K562 (cell line): ENCODE data around the gene SLC36A1. TPM values are rescaled to one million over a fixed set of nuclear protein-coding genes. Genes with fewer than 3 reads are reported as not detected.

Source experiments
- DNMT1 ChIP-seq: fragments of 450-650 bp; IDR thresholded peaks from 2 replicates; pipeline ENCODE4 v1.6.1; 2016; ENCODE audit warnings: antibody characterized with exemption, mild to moderate bottlenecking
- ELF2 ChIP-seq: fragments of 250-450 bp; sonication (Bioruptor Pico); IDR thresholded peaks from 2 replicates; pipeline ENCODE4 v1.5.0; 2021; ENCODE audit warnings: mild to moderate bottlenecking
- ELF4 ChIP-seq: fragments of 450-650 bp; formaldehyde crosslinking; IDR thresholded peaks from 2 replicates; pipeline ENCODE4 v1.4.0; 2022; ENCODE audit warnings: missing genetic modification characterization
- ETS1 ChIP-seq: conservative IDR thresholded peaks from 2 replicates; pipeline ENCODE4 v1.6.1; 2011; ENCODE audit warnings: low read depth, mild to moderate bottlenecking, low read length; ENCODE audit not compliant: control insufficient read depth
- GATAD2B ChIP-seq: fragments of 450-650 bp; IDR thresholded peaks from 2 replicates; pipeline ENCODE4 v1.6.1; 2017; ENCODE audit warnings: mild to moderate bottlenecking, borderline replicate concordance
- GTF2E2 ChIP-seq: fragments of 200-800 bp; sonication (Bioruptor generic); IDR thresholded peaks from 2 replicates; pipeline ENCODE4 v1.6.1; 2016; ENCODE audit warnings: missing genetic modification characterization, missing compliant biosample characterization
- KLF10 ChIP-seq: fragments of 250-450 bp; sonication (Bioruptor Pico); IDR thresholded peaks from 2 replicates; pipeline ENCODE4 v1.6.1; 2021; ENCODE audit warnings: matching md5 sums
- NCOA4 ChIP-seq: fragments of 450-650 bp; IDR thresholded peaks from 2 replicates; pipeline ENCODE4 v1.6.1; 2018; ENCODE audit warnings: mild to moderate bottlenecking; ENCODE audit not compliant: partially characterized antibody
- NR2C1 ChIP-seq, 2 experiments: fragments of 450-650 bp; IDR thresholded peaks; 2 replicates each; pipeline ENCODE4 v1.6.1; 2017; ENCODE audit warnings: mild to moderate bottlenecking in 2 of 2, antibody characterized with exemption in 1 of 2, inconsistent platforms in 1 of 2, missing compliant biosample characterization in 1 of 2, missing genetic modification characterization in 1 of 2
- PTBP1 ChIP-seq: fragments of 200-400 bp; formaldehyde crosslinking; IDR thresholded peaks from 2 replicates; pipeline ENCODE4 v1.6.1; 2017; ENCODE audit warnings: low read depth, low read length
- SLC30A9 ChIP-seq: fragments of 250-450 bp; sonication (Bioruptor Pico); IDR thresholded peaks from 2 replicates; pipeline ENCODE4 v1.8.0; 2022; ENCODE audit warnings: mild to moderate bottlenecking, moderate library complexity
- SMARCA4 ChIP-seq: fragments of 450-650 bp; IDR thresholded peaks from 2 replicates; pipeline ENCODE4 v1.6.1; 2016
- SMARCC2 ChIP-seq: fragments of 450-650 bp; IDR thresholded peaks from 2 replicates; pipeline ENCODE4 v1.6.1; 2017; ENCODE audit warnings: antibody characterized with exemption, moderate library complexity, mild to moderate bottlenecking, low read depth
- SNRNP70 ChIP-seq: fragments of 200-400 bp; formaldehyde crosslinking; optimal IDR thresholded peaks from 2 replicates; pipeline ENCODE3; 2017; ENCODE audit warnings: low read depth, low read length
- TAF7 ChIP-seq: fragments of 450-650 bp; IDR thresholded peaks from 2 replicates; pipeline ENCODE4 v1.6.1; 2016; ENCODE audit warnings: missing genetic modification characterization, missing compliant biosample characterization
- TAL1 ChIP-seq: fragments of 450-650 bp; IDR thresholded peaks from 2 replicates; pipeline ENCODE4 v1.6.1; 2016; ENCODE audit warnings: mild to moderate bottlenecking
- THRAP3 ChIP-seq: fragments of 450-650 bp; IDR thresholded peaks from 2 replicates; pipeline ENCODE4 v1.6.1; 2016; ENCODE audit warnings: mild to moderate bottlenecking, inconsistent platforms, borderline replicate concordance
- ZNF311 ChIP-seq: fragments of 250-450 bp; sonication (Bioruptor Pico); IDR thresholded peaks from 2 replicates; pipeline ENCODE4 v1.4.0; 2020; ENCODE audit warnings: mild to moderate bottlenecking, moderate library complexity
- ZNF347 ChIP-seq: fragments of 450-650 bp; formaldehyde crosslinking; IDR thresholded peaks from 2 replicates; pipeline ENCODE4 v1.4.0; 2020; ENCODE audit warnings: low read depth, mild to moderate bottlenecking, moderate library complexity
- ZNF354B ChIP-seq: fragments of 250-450 bp; sonication (Bioruptor Pico); IDR thresholded peaks from 2 replicates; pipeline ENCODE4 v1.4.0; 2020
- ZNF586 ChIP-seq: fragments of 450-650 bp; formaldehyde crosslinking; conservative IDR thresholded peaks from 2 replicates; pipeline ENCODE4 v1.4.0; 2020; ENCODE audit warnings: mild to moderate bottlenecking, moderate library complexity
- polyA plus RNA-seq, 8 experiments: library from polyadenylated mRNA; depleted of rRNA in 4 of 8; stranded (reverse) in 5 of 8; unstranded in 3 of 8; fragments of >200 nt; fragmentation: Nextera tagmentation in 2 of 8; fragmentation: Illumina TruSeq in 1 of 8; extraction: Ambion mirVana in 2 of 8; extraction: Trizol in 1 of 8; gene quantifications; 2 replicates each; pipeline versions ENCODE4 v1.2.1 to v1.2.3, GENCODE V29; 2011 to 2014; ENCODE audit warnings: inconsistent platforms in 1 of 8, missing spikeins in 1 of 8
- total RNA-seq, 7 experiments: library from RNA; depleted of rRNA in 6 of 7; stranded (reverse); fragments of >200 nt in 6 of 7; fragmentation: Illumina TruSeq in 2 of 7; extraction: Trizol in 2 of 7; gene quantifications; 2 replicates each; pipeline versions ENCODE4 v1.2.1 to v1.2.3, GENCODE V29; 2011 to 2021; ENCODE audit warnings: low replicate concordance in 1 of 7
- TF ChIP-seq, protein P1 (sequence below): fragments of 250-450 bp; sonication (Bioruptor Pico); IDR thresholded peaks from 2 replicates; pipeline ENCODE4 v1.9.0; 2021; ENCODE audit warnings: mild to moderate bottlenecking, inconsistent platforms
- TF ChIP-seq, protein P2 (sequence below): fragments of 450-650 bp; IDR thresholded peaks from 2 replicates; pipeline ENCODE4 v1.6.1; 2017; ENCODE audit warnings: antibody characterized with exemption
- TF ChIP-seq, protein P3 (sequence below): sonication (generic); formaldehyde crosslinking; IDR thresholded peaks from 2 replicates; pipeline ENCODE4 v1.5.0; 2020; ENCODE audit warnings: missing genetic modification reagents

SLC36A1 gene
- total and polyA plus RNA-seq, 9 of the 15 experiments (the other 6 are each of a cell fraction or from before 2014, with no cell fraction given) = 1.6 to 8.4 (median 4.6) TPM

GRCh38 chr5:151447174-151448037 is at the start of gene SLC36A1 (continued):
- TF ChIP-seq ETS1 = peak; percentile 88
- TF ChIP-seq, protein P1, sequence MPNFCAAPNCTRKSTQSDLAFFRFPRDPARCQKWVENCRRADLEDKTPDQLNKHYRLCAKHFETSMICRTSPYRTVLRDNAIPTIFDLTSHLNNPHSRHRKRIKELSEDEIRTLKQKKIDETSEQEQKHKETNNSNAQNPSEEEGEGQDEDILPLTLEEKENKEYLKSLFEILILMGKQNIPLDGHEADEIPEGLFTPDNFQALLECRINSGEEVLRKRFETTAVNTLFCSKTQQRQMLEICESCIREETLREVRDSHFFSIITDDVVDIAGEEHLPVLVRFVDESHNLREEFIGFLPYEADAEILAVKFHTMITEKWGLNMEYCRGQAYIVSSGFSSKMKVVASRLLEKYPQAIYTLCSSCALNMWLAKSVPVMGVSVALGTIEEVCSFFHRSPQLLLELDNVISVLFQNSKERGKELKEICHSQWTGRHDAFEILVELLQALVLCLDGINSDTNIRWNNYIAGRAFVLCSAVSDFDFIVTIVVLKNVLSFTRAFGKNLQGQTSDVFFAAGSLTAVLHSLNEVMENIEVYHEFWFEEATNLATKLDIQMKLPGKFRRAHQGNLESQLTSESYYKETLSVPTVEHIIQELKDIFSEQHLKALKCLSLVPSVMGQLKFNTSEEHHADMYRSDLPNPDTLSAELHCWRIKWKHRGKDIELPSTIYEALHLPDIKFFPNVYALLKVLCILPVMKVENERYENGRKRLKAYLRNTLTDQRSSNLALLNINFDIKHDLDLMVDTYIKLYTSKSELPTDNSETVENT (CRISPR knock-in tag) = no peak
- TF ChIP-seq PTBP1 = no peak
- no peak for TF ChIP-seq ZNF586 (CRISPR knock-in tag)
- peak; percentile 68; the same call in 1 of the 2 replicates for TF ChIP-seq ELF4
- TF ChIP-seq GTF2E2 (tag) = peak; percentile 63; the same call in 1 of the 2 replicates
- peak; percentile 43; the same call in 1 of the 2 replicates for TF ChIP-seq NR2C1 (IDR thresholded peaks at IDR 0.05)
- TF ChIP-seq NR2C1 (tag; IDR thresholded peaks at IDR 0.05) = no peak
- no peak for TF ChIP-seq KLF10 (CRISPR knock-in tag)
- TF ChIP-seq GATAD2B = peak; percentile 26; the same call in 1 of the 2 replicates
- TF ChIP-seq TAL1 = no peak
- no peak for TF ChIP-seq NCOA4
- no peak for TF ChIP-seq SLC30A9
- no peak for TF ChIP-seq ZNF354B (CRISPR knock-in tag)
- TF ChIP-seq SNRNP70 = no peak
- TF ChIP-seq ZNF347 (CRISPR knock-in tag) = no peak
- TF ChIP-seq ELF2 (CRISPR knock-in tag) = peak; percentile 92
- no peak for TF ChIP-seq SMARCC2
- TF ChIP-seq ZNF311 (CRISPR knock-in tag) = no peak
- TF ChIP-seq, protein P2, sequence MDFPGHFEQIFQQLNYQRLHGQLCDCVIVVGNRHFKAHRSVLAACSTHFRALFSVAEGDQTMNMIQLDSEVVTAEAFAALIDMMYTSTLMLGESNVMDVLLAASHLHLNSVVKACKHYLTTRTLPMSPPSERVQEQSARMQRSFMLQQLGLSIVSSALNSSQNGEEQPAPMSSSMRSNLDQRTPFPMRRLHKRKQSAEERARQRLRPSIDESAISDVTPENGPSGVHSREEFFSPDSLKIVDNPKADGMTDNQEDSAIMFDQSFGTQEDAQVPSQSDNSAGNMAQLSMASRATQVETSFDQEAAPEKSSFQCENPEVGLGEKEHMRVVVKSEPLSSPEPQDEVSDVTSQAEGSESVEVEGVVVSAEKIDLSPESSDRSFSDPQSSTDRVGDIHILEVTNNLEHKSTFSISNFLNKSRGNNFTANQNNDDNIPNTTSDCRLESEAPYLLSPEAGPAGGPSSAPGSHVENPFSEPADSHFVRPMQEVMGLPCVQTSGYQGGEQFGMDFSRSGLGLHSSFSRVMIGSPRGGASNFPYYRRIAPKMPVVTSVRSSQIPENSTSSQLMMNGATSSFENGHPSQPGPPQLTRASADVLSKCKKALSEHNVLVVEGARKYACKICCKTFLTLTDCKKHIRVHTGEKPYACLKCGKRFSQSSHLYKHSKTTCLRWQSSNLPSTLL = no peak
- TF ChIP-seq SMARCA4 = peak; percentile 22; the same call in 1 of the 2 replicates
- TF ChIP-seq, protein P3, sequence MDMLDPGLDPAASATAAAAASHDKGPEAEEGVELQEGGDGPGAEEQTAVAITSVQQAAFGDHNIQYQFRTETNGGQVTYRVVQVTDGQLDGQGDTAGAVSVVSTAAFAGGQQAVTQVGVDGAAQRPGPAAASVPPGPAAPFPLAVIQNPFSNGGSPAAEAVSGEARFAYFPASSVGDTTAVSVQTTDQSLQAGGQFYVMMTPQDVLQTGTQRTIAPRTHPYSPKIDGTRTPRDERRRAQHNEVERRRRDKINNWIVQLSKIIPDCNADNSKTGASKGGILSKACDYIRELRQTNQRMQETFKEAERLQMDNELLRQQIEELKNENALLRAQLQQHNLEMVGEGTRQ (CRISPR knock-in tag) = peak; percentile 99
- no peak for TF ChIP-seq THRAP3
- TF ChIP-seq TAF7 = no peak
- no peak for TF ChIP-seq DNMT1
